Hepatocyte (in vitro differentiated cells): ENCODE data around the gene RNF43.

Experiments
- EZH2 ChIP-seq: fragments of 200-600 bp; sonication (generic); IDR thresholded peaks from 2 replicates; pipeline ENCODE4 v1.6.1; 2016; ENCODE audit warnings: antibody characterized with exemption, mild to moderate bottlenecking, borderline replicate concordance
- TF ChIP-seq, protein P1 (sequence below): fragments of 200-600 bp; sonication (generic); IDR thresholded peaks from 2 replicates; pipeline ENCODE4 v1.5.1; 2016; ENCODE audit warnings: antibody characterized with exemption, mild to moderate bottlenecking; ENCODE audit not compliant: poor library complexity

DNA sequence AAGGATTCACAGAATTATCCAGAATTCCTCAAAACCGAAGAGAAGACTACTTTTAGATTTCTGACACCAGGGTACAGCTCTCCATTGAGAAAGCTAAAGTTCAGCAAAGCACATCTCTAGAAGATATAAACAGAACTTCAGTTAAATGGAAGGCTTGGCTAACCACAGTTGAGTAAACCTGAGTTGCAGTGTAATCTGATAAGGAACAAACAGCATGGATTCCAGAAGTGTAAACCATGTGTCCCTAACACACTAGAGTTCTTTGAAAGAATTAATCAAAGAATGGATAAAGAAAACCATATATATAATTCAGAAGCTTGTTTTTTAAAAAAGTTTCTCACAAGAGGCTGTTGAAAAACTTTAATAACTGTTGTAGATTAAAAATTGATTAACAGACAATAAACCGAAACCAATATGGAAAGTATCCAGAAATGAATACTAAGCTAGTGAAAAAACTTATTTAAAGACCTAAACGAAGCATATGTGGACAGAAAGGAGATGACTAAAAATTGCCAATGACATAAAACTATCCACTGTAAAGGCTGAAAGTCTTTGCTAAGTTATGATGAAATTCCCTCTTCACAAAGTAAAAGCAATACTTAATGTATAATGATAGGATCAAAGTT is 4.3 kb downstream of the RNF43 start:
- TF ChIP-seq, protein P1, sequence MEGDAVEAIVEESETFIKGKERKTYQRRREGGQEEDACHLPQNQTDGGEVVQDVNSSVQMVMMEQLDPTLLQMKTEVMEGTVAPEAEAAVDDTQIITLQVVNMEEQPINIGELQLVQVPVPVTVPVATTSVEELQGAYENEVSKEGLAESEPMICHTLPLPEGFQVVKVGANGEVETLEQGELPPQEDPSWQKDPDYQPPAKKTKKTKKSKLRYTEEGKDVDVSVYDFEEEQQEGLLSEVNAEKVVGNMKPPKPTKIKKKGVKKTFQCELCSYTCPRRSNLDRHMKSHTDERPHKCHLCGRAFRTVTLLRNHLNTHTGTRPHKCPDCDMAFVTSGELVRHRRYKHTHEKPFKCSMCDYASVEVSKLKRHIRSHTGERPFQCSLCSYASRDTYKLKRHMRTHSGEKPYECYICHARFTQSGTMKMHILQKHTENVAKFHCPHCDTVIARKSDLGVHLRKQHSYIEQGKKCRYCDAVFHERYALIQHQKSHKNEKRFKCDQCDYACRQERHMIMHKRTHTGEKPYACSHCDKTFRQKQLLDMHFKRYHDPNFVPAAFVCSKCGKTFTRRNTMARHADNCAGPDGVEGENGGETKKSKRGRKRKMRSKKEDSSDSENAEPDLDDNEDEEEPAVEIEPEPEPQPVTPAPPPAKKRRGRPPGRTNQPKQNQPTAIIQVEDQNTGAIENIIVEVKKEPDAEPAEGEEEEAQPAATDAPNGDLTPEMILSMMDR = no peak
- no peak for TF ChIP-seq EZH2
